Fibroblast of gingiva (primary cell): Measurements from ENCODE around the gene ABR.
A peak's percentile ranks its signal among the peaks of the same experiment; 100 is the strongest.

Experiments used
- DNase-seq: peaks from one replicate; pipeline ENCODE4 v3.0.0-alpha.2; 2011; ENCODE audit warnings: low read depth

The ABR gene

DNA sequence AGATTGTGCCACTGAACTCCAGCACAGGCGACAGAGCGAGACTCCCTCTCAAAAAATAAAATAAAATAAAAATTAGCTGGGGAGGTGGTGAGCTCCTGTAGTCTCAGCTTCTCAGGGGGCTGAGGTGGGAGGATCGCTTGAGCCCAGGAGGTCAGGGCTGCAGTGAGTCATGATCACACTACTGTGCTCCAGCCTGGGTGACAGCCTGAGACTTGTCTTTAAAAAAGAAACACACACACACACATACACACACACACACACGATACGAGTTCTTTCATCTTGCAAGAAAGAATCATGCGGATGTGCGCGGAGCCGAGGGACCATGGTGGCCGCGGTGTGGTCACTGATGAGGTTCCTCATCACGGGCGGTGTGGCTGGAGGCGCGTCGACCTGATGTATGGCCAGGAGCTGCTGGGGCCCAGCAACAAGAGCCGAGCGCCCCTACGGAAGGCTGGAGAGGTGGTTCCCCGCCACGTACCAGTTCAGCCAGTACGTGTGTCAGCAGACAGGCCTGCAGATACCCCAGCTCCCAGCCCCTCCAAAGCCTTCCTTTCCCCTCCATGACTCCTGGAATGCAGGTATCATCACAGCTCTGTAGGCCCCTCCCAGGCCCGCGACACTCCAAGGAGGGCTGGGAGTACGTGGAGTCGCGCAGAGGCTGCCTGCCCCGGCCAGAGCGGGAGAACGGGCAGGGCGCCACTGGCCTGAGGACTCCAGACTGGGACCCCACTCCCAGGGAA, 220.9 kb downstream of the ABR start:
- DNase-seq = no peak

DNA sequence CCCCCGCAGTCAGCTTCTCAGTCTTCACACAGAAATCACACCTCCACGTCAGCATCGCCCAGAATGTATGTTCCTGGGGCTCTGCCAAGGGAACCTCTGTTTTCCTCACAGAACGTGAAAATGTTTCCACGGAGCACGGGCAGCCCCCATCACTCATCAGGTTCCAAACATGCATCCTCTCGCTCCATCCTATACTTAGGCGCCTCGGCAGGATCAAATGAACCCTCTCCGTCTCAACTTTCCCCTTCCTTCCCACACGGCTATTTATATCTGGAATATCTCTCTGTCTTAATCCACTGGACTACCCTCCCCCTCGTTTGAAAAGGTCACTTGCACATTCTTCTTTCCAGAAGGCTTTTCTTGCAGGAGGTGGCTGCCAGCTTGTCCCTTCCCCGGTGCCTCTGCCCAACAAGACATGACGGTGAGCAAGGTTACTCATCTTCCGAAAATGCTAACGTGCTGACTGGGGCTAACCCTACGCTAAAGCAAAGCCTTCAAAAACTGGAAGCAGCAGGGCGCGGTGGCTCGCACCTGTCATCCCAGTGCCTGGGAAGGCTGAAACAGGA, 221.8 kb downstream of the ABR start:
- no peak for DNase-seq

- no peak for DNase-seq
Measured at GRCh38 chr17:956905-957304, 222.9 kb downstream of the ABR start.

GRCh38 chr17:954431-955164, 225.2 kb downstream of the ABR start:
- peak; percentile 39 for DNase-seq

DNA sequence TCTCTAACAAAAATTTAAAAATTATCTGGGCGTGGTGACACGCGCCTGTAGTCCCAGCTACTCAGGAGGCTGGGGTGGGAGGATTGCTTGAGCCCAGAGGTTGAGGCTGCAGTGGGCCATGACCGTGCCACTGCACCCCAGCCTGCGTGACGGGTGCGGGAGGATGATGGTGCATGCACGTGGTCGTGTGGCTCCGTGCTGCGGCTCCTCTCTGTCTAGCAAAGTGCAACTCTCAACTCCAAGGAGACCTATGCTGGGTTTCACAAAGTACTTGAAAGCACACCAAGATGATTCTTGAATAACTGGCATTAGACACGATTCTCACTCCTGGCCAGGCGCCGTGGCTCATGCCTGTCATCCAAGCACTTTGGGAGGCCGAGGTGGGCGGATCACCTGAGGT, 226.0 kb downstream of the ABR start:
- DNase-seq = no peak
